Prostate gland (tissue), 2 donors: ENCODE results near the gene GPR42. TPM values are rescaled to one million over a fixed set of nuclear protein-coding genes. Genes with fewer than 3 reads are reported as not detected.

Experiments
- DNase-seq: peaks from one replicate; pipeline ENCODE4 v3.0.0-alpha.2; 2019; ENCODE audit warnings: low spot score
- H3K27ac ChIP-seq, 2 donors: fragments of 200-600 bp; sonication (generic); 2 replicates each; pipeline ENCODE4 v1.5.1; 2017 to 2019
- H3K27me3 ChIP-seq: fragments of 200-600 bp; sonication (generic); replicated peaks from 2 replicates; pipeline ENCODE4 v1.5.1; 2019; ENCODE audit not compliant: insufficient read depth
- H3K36me3 ChIP-seq, 2 donors: fragments of 200-600 bp; sonication (generic); 1 replicate in 1 of 2; 2 replicates in 1 of 2; pipeline versions ENCODE4 v1.5.1 to v1.8.1; 2017 to 2019
- H3K4me1 ChIP-seq: fragments of 200-600 bp; sonication (generic); replicated peaks from 2 replicates; pipeline ENCODE4 v1.5.1; 2019
- H3K4me3 ChIP-seq, 2 donors: fragments of 200-600 bp; sonication (generic); 2 replicates each; pipeline ENCODE4 v1.5.1; 2017 to 2019
- H3K9me3 ChIP-seq: fragments of 200-600 bp; sonication (generic); 2 replicates; pipeline ENCODE4 v1.5.1; 2017
- CTCF ChIP-seq, 4 experiments: fragments of 200-600 bp in 2 of 4; fragments of 450-650 bp in 2 of 4; sonication (generic) in 2 of 4; IDR thresholded peaks; 1 replicate in 3 of 4; 2 replicates in 1 of 4; pipeline ENCODE4 v1.5.1; 2016 to 2019; ENCODE audit warnings: antibody characterized with exemption in 4 of 4, mild to moderate bottlenecking in 2 of 4, moderate library complexity in 2 of 4
- POLR2A ChIP-seq: fragments of 450-650 bp; IDR thresholded peaks from one replicate; pipeline ENCODE4 v1.6.1; 2016; ENCODE audit warnings: antibody characterized with exemption, mild to moderate bottlenecking
- POLR2AphosphoS5 ChIP-seq: sonication (generic); formaldehyde crosslinking; IDR thresholded peaks from one replicate; pipeline ENCODE4 v1.6.1; 2017; ENCODE audit warnings: antibody characterized with exemption
- WGBS: methylation state at CpG from one replicate; pipeline ENCODE4 v1.1.5; 2018; 5-methylcytosine and 5-hydroxymethylcytosine counted together
- intact Hi-C: fragments of 100-400 bp; cut with DNase I; formaldehyde crosslinking; loops from one replicate; pipeline ENCODE4 v1.14.2; 2022
- microRNA-seq: library from miRNA; unstranded; fragments of <30 nt; microRNA quantifications from one replicate; pipeline ENCODE4, GENCODE V29; 2016
- small RNA-seq, 2 donors: library from RNA; depleted of rRNA; stranded (forward); fragments of <200 nt; gene quantifications; one replicate each; pipeline ENCODE3, GENCODE V24; 2016
- total RNA-seq, 2 donors: library from RNA; depleted of rRNA; stranded (reverse); fragments of >200 nt; gene quantifications; one replicate each; pipeline ENCODE4 v1.1.0, GENCODE V29; 2016

GPR42 gene
- total RNA-seq, 2 donors from 2014 or later: not detected

GRCh38 chr19:35419046-35419445, 48.2 kb downstream of the GPR42 start:
- TF ChIP-seq POLR2AphosphoS5: no peak
- no peak for TF ChIP-seq CTCF (IDR thresholded peaks at IDR 0.05)
- no peak for TF ChIP-seq POLR2A
- intact Hi-C loops: no loop called here
- DNase-seq: no peak
- Histone ChIP-seq H3K27ac (no peak overlapping the region), H3K36me3 (no peaks in the 10 kb centered on the region), H3K4me1 (no peaks in the 10 kb centered on the region), H3K9me3 (no peaks in the 10 kb centered on the region), H3K27me3 (no peaks in the 10 kb centered on the region), H3K4me3 (no peak overlapping the region)
- 76% methylated on average over 3 of the region's 3 CpGs for WGBS

- no peak for DNase-seq
- Histone ChIP-seq H3K4me3 (no peak overlapping the region), H3K4me1 (no peaks in the 10 kb centered on the region), H3K27me3 (no peaks in the 10 kb centered on the region), H3K36me3 (no peaks in the 10 kb centered on the region), H3K27ac (no peak overlapping the region), H3K9me3 (no peaks in the 10 kb centered on the region)
- TF ChIP-seq POLR2AphosphoS5 (no peak), CTCF (IDR thresholded peaks at IDR 0.05) (no peak), POLR2A (no peak)
- intact Hi-C loops: no loop called here
- 45% methylated on average over 5 of the region's 5 CpGs for WGBS
Measured at GRCh38 chr19:35419805-35420204, 48.9 kb downstream of the GPR42 start.

GRCh38 chr19:35421362-35421761, 50.5 kb downstream of the GPR42 start:
- WGBS: 47% methylated on average over 6 of the region's 11 CpGs

More at GRCh38 chr19:35421362-35421761, 50.5 kb downstream of the GPR42 start:
- intact Hi-C loops: no loop called here
- Histone ChIP-seq H3K4me3 (no peak overlapping the region), H3K36me3 (no peaks in the 10 kb centered on the region), H3K27ac (no peak overlapping the region), H3K4me1 (no peaks in the 10 kb centered on the region), H3K9me3 (no peaks in the 10 kb centered on the region), H3K27me3 (no peaks in the 10 kb centered on the region)
- TF ChIP-seq CTCF (IDR thresholded peaks at IDR 0.05): no peak
- no peak for TF ChIP-seq POLR2AphosphoS5
- TF ChIP-seq POLR2A: no peak
- no peak for DNase-seq

Small RNA genes lying within 50 kb of the gene (microRNA-seq; reads per million reads assigned to microRNA genes)
- gene MIR5196: 0.34 reads per million

Small RNA genes lying within 50 kb of the gene (small RNA-seq; reads per million reads assigned to genes)
- gene RN7SL491P: 0 to 0.20 reads per million in 2 donors

Other genes starting within 250 kb of the GPR42 start
- gene LGI4, start 236.0 kb upstream of the GPR42 start, total RNA-seq: 10 to 100 TPM in 1 of 2 donors, 1 to 10 TPM in 1; 9.1 to 16.3 TPM
- gene FXYD1, start 232.2 kb upstream of the GPR42 start, total RNA-seq: 10 to 100 TPM; 15.9 to 30.6 TPM
- not detected for gene FXYD7, start 227.8 kb upstream of the GPR42 start, total RNA-seq
- gene FXYD5, start 216.3 kb upstream of the GPR42 start, total RNA-seq: 10 to 100 TPM; 18.8 to 43.2 TPM
- gene FAM187B, start 142.3 kb upstream of the GPR42 start, total RNA-seq: 1 to 10 TPM in 1 of 2 donors, not detected in 1; 1.1 TPM
- gene LSR, start 122.1 kb upstream of the GPR42 start, total RNA-seq: 100 to 1,000 TPM; 119 to 202 TPM
- 100 to 1,000 TPM; 107 to 151 TPM for gene USF2, start 102.1 kb upstream of the GPR42 start, total RNA-seq
- gene HAMP, start 88.5 kb upstream of the GPR42 start, total RNA-seq: 1 to 10 TPM; 2.0 to 2.2 TPM
- 10 to 100 TPM in 1 of 2 donors, not detected in 1; 13.9 TPM for gene MAG, start 78.9 kb upstream of the GPR42 start, total RNA-seq
- gene CD22, start 41.9 kb upstream of the GPR42 start, total RNA-seq: 10 to 100 TPM in 1 of 2 donors, not detected in 1; 14.0 TPM
- under 1 TPM in 1 of 2 donors, not detected in 1; 0.28 TPM for gene FFAR1, start 23.2 kb upstream of the GPR42 start, total RNA-seq
- 1 to 10 TPM in 1 of 2 donors, not detected in 1; 1.6 TPM for gene FFAR3, start 12.6 kb upstream of the GPR42 start, total RNA-seq
- gene FFAR2, start 77.2 kb downstream of the GPR42 start, total RNA-seq: under 1 TPM in 1 of 2 donors, not detected in 1; 0.87 TPM
- 10 to 100 TPM in 1 of 2 donors, 1 to 10 TPM in 1; 3.6 to 58.6 TPM for gene KRTDAP, start 119.4 kb downstream of the GPR42 start, total RNA-seq
- 10 to 100 TPM; 50.9 to 80.5 TPM for gene DMKN, start 142.6 kb downstream of the GPR42 start, total RNA-seq
- 1 to 10 TPM in 1 of 2 donors, under 1 TPM in 1; 0.32 to 4.9 TPM for gene SBSN, start 157.2 kb downstream of the GPR42 start, total RNA-seq
- gene GAPDHS, start 162.4 kb downstream of the GPR42 start, total RNA-seq: 10 to 100 TPM in 1 of 2 donors, not detected in 1; 13.4 TPM
- 100 to 1,000 TPM; 105 to 120 TPM for gene TMEM147, start 174.6 kb downstream of the GPR42 start, total RNA-seq
- gene ATP4A, start 192.6 kb downstream of the GPR42 start, total RNA-seq: 1 to 10 TPM in 1 of 2 donors, not detected in 1; 1.9 TPM
- gene PMIS2, start 215.1 kb downstream of the GPR42 start, total RNA-seq: not detected
- 10 to 100 TPM; 10.0 to 17.5 TPM for gene HAUS5, start 241.7 kb downstream of the GPR42 start, total RNA-seq